Measurements from ENCODE around the gene MAVS.
"Not testable (repeated sequence)": the region's sequence is repeated elsewhere in the genome, so short reads cannot be mapped to it uniquely, and the experiment has no call there.

MAVS gene

GRCh38 chr20:3847429-3847940 lies 851 bp downstream of the MAVS start:
- no peak for DNase-seq (ENCODE audit: low read depth, low spot score)

GRCh38 chr20:3848565-3848964 lies 1.9 kb downstream of the MAVS start:
- DNase-seq (ENCODE audit: low read depth, low spot score), result no peak

GRCh38 chr20:3854462-3854871 lies 7.8 kb downstream of the MAVS start:
- no peak for DNase-seq (ENCODE audit: low read depth, low spot score)

GRCh38 chr20:3857405-3857804 lies 10.8 kb downstream of the MAVS start:
- no peak for DNase-seq (ENCODE audit: low read depth, low spot score)

- no peak for DNase-seq (ENCODE audit: low read depth, low spot score)
Measured at GRCh38 chr20:3858689-3859088, 12.1 kb downstream of the MAVS start.

GRCh38 chr20:3861191-3861590 lies 14.6 kb downstream of the MAVS start:
- no peak for DNase-seq (ENCODE audit: low read depth, low spot score)

GRCh38 chr20:3862333-3862732 lies 15.7 kb downstream of the MAVS start:
- DNase-seq (ENCODE audit: low read depth, low spot score), result no peak

GRCh38 chr20:3863317-3863716 lies 16.7 kb downstream of the MAVS start:
- DNase-seq (ENCODE audit: low read depth, low spot score), result no peak

- no peak for DNase-seq (ENCODE audit: low read depth, low spot score)
Measured at GRCh38 chr20:3864518-3864917, 17.9 kb downstream of the MAVS start.

GRCh38 chr20:3865152-3865886 lies 18.7 kb downstream of the MAVS start:
- no peak for DNase-seq (ENCODE audit: low read depth, low spot score)

GRCh38 chr20:3865887-3866407 lies 19.3 kb downstream of the MAVS start:
- DNase-seq (ENCODE audit: low read depth, low spot score), result no peak

- DNase-seq (ENCODE audit: low read depth, low spot score), result no peak
Measured at GRCh38 chr20:3866464-3866863, 19.8 kb downstream of the MAVS start.

- DNase-seq (ENCODE audit: low read depth, low spot score), result no peak
Measured at GRCh38 chr20:3867802-3868201, 21.2 kb downstream of the MAVS start.

GRCh38 chr20:3869839-3870634 lies 23.4 kb downstream of the MAVS start:
- DNase-seq (ENCODE audit: low read depth, low spot score), result no peak

GRCh38 chr20:3871550-3872265 lies 25.1 kb downstream of the MAVS start:
- DNase-seq (ENCODE audit: low read depth, low spot score), result no peak

GRCh38 chr20:3873507-3873906 lies 26.9 kb downstream of the MAVS start:
- DNase-seq (ENCODE audit: low read depth, low spot score), result no peak

GRCh38 chr20:3874194-3874844 lies 27.7 kb downstream of the MAVS start:
- no peak for DNase-seq (ENCODE audit: low read depth, low spot score)

GRCh38 chr20:3875378-3875974 lies 28.8 kb downstream of the MAVS start:
- no peak for DNase-seq (ENCODE audit: low read depth, low spot score)

GRCh38 chr20:3876000-3876399 lies 29.4 kb downstream of the MAVS start:
- no peak for DNase-seq (ENCODE audit: low read depth, low spot score)

GRCh38 chr20:3876676-3877075 lies 30.0 kb downstream of the MAVS start:
- DNase-seq (ENCODE audit: low read depth, low spot score), result no peak

- not testable (repeated sequence) for DNase-seq (ENCODE audit: low read depth, low spot score)
Measured at GRCh38 chr20:3878921-3879274, 32.3 kb downstream of the MAVS start.
